Measurements from ENCODE around the gene XYLT1. TPM values are rescaled to one million over a fixed set of nuclear protein-coding genes. Genes with fewer than 3 reads are reported as not detected.

Gene XYLT1
- total RNA-seq, 1 experiment from 2014 or later: 7.6 TPM

- H3K27me3 ChIP-seq (ENCODE audit: control insufficient read depth, insufficient read depth, low read length): no peaks in the 10 kb centered on the region
- H3K4me3 ChIP-seq (ENCODE audit: insufficient read depth, low read depth, low read length): no peak overlapping the region
- peak; percentile 39 for DNase-seq
- H3K36me3 ChIP-seq (replicated peaks; ENCODE audit: control insufficient read depth, insufficient read depth, low read length): no peaks in the 10 kb centered on the region
Observed at GRCh38 chr16:17053536-17054160, 417.1 kb downstream of the XYLT1 start.
